ENCODE measurements around the gene HIPK2.

HIPK2 gene

DNA sequence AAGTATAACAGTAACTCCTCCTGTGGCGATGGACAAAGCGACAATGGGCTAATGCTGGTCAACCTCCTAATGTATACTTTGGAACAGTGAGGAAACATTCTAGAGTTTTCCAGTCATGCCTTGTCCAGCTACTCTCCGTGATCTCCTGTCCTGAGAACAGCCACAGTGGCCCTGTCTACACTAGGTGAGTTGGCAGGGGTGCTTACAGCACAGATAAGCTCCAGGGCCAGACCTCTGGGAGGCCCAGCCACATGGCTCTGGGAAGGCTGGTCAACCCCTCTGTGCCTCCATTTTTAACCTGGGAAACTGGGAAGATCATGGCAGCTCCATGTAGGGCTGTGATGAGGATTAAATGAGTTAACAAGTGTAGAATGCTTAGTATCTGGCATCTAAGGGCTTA is 197.4 kb downstream of the HIPK2 start:
- DNase-seq, result no peak

DNA sequence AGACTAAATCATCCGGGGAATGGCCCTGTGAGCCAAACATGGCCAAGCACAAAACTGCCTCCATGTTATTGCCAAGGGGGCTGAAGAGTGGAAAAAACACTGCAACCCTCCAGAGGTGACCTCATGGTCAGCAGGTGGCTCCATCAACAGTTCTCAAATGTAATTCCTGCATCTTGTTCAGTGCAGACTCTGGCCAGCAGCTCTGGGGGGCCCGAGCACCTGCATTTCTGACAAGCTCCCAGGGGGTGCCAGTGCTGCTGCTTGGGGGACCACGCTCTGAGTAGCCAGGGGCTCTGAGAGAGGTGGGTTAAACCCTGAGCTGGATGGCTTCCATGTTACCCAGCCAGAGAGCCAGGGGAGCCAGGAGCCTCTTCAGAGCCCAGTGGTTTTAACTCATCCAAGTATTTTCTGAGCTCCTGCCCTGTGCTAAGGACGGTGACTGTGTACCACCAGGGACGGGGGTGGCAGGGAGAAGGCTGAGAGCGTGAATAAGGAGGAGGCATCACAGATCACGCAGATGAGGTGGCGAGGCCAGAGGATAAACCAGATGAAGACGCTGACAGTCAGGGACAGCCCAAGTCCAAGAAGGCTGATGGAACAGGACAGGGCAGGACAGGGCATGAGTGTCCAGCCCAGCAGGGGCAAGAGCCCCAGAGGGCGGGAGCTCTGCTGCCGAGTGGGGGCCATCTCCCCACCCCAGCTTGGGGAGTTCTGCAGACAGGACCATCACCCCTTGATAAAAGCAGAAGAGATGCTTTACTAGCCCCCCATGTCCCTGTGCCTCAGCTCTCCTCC is 201.4 kb downstream of the HIPK2 start:
- no peak for DNase-seq

DNA sequence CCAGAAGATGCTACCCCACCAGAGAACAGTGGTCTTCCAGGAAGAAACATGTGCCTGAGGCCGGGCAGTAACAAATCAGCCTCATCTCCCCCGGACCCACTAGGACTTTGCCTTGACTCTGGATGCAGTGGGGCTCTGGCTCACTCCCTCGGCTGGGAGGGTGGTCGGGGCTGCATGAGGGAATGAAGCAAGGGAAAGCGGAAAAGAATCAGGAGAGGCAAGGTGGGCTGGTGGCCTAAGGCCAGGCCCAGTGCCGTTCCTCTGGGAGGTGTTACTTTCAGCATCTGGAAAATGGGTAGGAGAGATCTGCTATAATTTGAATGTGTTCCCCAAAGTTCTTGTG is 202.5 kb downstream of the HIPK2 start:
- no peak for DNase-seq

DNA sequence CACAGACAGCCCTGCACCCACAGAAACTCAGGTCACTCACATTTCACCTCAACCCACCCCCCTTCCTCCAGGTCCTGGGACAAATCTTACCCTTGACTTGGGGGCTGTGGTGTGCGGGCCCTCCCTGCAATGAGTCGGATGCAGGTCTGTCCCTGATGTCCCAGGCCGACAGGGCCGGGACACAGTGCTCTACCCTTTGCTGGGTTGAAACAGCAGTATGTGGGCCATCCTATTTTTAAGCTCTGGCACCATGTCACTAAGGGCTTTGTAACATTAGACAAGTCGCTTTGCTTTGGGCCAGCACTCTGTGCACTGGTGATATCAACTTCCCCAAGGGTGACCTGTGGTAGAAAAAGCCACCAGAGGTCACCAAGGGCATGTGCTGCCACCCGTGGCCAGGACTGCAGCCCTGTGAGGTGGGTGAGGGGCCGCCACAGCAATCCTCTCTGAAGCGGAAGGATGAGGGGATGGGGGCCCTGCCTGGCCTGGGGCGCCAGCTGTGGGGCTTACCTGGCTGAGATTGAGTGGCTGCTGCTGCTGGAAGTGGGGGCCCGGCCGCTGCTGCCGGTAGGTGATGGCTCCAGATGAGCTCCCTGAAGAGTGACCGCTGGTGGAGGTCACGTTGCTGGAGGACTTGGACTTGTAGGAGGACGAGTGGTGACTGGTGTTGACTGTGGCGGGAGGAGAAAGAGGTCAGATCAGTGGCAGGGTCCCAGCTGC is 203.0 kb downstream of the HIPK2 start:
- no peak for DNase-seq

DNA sequence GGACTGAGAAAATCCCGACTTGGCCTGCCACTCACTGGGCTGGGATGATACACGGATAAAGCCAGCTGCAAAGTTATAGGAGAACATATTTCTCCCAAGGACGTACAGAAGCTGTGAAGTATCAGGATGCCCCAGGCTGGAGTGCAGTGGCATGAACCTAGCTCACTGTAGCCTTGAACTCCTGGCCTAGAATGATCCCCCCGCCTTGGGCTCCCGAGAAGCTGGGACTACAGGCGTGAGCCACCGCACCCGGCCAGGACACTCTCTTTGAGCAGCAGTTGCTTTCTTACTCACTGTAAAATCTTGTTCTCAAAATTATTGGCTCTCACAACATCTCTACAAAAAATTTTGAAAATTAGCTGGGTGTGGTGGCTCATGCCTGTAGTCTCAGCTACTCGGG is 203.9 kb downstream of the HIPK2 start:
- no peak for DNase-seq

DNA sequence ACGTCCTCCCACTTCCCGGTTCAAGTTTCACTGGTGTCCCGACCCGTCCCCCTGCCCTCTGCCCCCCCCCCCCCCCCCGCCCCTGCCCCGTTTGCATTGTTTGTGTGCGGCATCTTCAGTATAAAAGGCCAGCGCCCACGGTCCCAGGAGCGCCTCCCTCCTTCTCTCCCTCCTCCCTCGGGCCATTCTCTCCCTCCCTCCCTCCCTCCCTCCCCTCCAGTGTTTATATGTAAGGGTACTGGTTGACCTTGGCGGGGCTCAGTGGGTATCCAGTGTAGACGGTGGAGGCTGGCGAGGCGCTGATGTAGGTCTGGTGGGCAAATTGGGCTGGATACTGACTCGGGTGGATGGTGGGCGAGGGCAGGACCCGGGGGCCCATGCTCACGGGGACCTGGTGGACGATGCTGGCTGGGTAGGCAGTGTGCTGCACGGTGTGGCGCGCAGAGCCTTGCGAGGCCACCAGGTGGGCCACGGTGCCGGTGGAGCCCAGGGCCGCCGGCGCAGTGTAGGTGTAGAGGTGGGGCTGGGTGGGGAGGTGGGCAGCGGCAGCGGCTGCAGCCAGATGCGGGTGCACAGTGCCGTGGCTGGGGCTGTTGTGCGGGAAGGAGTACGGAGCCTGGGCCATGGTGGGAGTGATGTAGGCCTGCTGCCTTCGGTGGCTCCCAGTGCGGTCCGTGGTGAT is 205.0 kb downstream of the HIPK2 start:
- DNase-seq, result no peak

DNA sequence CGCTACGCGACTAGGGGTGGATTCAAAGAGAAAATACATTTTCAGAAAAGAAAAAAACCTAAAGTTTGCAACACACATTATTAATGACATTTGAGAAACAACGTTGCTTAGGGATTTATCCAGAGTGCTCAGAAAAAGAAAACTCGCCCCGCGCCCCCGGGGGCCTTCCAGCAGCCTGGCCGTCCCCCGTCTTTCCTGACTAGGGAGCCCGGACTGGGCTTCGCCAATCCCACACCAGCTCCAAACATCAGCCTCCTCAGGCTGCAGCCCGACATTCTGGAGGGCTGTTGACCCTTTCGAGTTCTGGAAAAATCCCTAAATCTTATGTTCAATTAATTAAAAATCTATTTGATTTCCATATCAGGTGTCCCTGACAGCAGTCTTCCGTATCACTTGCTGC is 205.7 kb downstream of the HIPK2 start:
- no peak for DNase-seq

DNA sequence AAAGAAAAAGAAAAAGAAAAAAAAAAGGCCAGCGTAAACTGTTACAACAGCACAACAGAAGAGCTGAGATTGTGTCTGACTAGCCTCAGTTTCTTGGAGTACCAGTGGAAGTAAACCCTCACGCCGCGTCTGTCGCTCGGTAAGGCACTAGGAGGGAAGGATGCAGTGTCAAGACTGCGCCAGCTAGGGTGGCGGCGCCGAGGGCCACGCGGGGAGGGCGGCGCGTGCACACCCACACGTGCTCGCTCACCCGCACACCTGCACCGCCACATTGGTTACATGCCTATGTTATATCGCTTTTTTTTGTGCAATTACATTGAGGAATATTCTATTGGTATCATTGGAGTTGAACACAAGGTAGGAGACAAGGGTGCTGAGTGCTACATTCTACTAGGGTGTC is 206.1 kb downstream of the HIPK2 start:
- DNase-seq, result no peak

DNA sequence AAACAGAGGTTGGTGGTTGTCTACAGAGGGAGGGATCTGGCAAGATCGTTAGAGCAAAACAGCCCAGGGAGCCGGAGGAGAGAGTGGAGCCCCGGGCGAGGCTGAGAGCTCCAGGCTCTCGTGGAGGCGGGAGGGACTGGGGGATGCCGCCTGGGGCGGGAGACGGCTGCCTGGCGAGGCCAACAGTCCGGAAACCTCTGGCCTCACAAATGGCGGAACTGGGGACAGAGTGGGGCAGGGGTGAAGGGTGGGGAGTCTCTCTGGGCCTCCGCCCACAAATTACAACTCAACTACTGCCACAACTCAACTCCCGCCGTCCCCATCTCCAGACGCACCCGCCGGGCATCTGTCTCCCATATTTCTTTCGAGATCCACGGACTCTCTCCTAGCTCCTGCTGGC is 206.6 kb downstream of the HIPK2 start:
- no peak for DNase-seq

DNA sequence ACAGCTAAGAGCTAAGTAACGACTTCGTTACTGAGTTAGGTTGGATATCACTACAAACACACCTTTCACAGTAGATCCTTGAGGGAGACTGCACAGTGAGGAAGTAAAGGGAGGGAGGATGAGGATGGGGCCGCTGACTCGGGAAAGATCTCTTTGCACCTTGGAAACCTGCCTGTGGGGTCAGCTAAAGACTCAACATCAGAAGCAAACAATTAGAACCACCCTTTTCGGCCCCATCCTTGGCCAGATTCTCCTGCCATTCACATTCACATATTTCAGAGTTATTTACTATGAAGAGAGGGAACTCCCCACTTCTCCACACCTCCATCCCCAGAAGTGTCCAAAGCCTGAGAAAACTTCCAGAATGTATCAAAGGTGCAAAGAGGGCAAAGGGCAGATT is 207.2 kb downstream of the HIPK2 start:
- no peak for DNase-seq

DNA sequence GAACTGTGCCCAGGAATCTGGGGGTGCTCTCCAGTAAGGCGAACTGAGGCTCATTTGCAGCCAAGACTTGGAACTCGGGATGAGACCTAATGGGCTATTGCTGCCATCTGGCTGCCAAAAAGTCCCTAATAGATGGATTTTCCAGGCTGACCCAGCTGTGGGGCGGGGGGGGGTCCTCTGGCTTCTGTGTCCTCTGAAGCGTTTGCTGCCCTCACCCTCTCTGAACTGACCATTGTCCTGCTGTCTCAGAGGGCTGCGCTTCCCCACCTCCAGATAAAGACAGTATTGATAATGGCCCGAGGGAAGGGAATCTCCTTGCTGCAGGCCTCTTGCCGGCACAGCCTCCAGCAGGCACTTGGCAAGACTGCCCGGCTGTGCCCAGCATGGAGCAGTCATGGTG is 207.7 kb downstream of the HIPK2 start:
- DNase-seq, result no peak

DNA sequence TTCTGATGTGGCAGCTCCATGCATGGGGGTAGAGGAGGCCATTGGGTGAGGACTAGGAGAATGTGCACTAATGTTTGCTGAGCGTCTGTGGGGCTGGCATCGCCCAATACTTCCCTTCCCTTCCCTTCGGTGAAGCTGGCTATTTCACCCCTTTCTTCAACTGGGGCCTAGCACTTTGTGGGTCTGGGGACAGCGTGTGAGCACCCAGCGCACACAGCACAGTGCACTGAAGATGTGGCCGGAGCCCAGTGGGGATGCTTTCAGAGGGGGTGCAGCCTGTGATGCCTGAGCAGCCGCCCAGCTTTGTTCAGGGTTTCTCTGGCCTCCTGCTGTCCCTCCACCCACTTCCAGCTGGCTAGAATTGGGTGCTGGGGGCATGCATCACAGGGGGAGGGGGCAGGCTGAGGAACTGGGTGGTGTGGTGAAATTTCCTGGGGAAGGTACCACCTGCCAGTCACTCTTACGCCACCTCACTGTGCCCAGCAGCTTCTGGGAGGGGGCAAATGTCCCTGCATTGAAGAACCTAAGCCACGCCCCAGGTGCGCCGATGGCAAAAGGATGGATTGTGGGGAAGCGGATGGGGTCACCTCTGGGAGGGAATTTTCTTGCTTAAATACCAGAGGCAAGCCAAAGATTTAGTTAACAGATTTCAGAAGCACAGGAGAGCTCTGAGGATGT is 208.8 kb downstream of the HIPK2 start:
- no peak for DNase-seq

DNA sequence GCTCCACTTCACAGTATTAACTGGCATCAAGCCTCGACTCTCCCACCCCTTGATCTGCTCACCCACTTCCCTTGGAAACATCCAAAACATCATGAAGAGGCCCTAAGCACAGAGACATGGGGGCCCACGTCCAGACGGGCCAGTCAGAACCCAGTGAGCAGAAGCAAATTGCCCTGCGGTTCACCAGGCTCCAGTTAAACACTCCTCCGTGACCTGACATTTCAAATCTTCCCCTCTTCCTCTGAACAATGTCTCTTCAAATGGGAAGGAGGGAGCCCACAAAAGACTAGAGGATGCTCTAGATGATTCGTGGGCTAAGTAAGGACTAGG is 209.5 kb downstream of the HIPK2 start:
- DNase-seq, result no peak

DNA sequence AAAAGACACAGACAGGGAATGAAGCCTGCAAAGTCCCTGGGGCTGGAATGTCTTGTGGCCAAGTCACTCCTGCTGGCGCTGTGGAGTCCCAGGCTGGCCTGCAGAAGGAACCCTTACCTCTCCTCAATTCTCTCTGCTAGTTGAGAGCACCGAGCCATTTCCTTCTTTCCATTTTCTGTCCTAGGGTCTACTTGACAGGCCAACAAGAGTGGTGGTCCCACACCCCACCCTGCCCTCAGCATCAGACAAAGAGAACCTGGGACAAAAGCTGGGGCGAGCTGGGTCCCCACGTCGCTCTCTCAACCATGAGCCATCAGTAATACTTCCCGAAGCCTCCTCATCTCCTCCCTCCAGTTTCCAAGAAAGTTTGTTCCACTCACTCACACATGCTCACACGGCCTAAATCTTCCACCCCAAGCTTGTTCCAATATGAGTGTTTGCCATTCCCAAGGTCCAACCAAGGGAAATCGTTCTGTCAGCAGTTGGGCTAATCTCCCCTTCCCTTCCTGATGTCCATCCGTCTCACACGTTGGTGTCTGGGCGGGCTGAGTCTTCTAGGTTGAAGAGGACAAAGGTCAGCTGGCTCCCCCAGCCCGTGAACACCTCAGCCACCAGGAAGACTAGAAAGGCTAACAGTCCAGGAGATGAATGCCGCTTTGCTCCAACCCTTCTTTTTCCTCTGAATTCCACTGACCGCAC is 210.0 kb downstream of the HIPK2 start:
- DNase-seq, result no peak

DNA sequence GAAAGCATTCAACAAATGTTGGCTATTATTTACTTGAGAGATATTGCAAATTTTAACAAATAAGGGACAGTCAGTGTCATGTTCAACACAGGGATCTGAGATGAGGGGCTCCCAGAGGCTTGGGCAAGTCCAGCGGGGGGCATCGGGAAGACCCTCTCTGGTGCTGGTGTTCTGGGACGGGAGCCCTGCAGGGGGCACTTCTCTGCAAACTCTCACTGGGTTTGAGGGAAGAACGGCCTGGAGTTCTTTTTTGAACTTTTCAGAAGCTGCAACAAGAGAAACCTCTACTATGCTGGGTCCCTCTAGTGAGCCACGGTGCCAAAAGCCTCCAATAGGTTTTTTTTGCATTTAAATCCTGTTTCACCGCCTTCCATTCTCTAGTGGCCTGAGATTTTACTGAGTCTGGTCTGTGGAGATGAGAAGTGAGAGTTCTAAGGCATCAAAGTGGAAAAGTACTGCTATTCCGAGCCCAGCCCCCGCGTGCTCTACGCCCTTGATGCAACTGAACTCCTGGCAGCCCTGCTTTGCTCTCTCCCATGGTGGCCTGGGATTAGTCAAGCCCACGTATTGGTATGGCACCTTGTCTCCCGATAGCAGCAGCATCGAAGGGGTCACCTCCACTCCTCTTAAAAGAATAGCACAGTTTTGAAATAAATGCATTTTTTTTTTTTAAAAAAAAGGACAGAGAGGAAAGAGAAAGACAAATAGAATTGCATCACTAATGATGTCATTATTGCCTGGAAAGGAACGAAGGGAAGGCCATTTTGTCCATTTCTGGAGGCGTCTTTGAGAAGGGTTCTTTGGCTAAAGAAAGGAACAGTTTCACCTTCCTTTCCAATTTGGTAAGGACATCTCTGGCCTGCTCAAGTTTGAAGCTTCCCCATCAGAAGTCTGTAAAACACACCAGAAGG is 210.8 kb downstream of the HIPK2 start:
- no peak for DNase-seq

DNA sequence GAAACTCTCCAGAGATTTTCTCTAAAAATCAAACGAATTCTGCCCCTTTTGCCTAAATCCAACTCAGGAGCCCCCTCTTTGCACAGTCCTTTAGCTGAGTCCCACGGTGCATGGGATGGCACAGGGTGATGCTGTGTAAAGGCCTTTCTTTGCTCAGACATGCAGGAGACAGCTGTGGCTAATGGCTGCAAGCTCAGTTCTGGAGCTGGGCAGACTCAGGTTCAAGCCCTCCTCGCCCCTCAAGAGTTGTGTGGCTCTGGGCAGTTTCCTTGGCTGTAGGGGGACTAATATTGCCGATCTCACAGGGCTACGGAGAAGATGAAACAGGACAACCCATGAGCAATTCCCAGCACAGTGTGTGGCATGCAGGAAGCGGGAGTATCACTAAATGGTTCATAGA is 211.7 kb downstream of the HIPK2 start:
- no peak for DNase-seq

DNA sequence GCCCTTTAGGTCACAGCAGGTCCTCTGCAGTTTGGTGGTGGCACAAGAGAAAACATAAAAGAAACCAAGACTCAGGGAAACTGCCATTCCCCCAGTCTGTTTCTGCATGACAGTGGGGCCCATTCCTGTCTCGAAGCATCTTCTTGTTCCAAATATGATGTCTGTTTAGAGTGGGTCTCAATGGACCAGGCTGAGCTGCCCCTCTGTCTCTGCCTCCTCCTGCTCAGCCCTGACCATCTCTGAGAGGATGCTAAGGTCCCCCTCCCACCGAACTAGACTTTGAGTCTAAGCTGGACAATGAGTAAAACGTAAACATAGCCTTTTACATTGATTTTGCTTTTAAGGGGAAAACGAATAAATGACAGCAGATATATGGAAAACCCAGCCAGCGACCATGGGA is 213.9 kb downstream of the HIPK2 start:
- DNase-seq, result no peak

DNA sequence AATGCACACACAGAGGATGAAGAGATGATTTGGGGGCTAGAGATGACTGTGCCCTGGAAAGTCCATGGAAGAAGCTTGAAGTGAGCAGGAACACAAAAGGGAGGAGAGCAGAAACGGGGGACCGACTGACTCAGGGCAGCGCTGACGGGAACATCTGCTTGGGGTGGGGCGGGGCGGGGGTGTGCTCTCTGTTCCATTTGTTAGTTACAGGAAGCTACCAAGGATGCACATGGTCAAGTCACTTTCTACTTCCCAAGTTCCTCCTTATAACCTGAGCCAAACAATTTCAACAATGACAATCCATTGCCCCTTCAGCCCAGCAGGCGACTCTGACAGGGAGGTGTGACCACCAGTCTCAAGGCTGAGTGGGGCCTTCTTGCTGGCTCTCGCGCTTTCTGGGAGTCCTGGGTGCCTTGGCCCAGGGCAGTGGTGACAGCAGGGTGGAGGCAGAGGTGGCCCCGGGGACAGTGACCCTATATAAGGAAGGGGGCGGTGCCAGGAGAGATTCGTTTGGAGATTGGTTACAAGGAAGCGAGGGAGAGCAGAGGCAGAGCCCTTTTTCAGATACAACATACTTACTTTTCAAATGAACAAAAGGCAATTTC is 214.7 kb downstream of the HIPK2 start:
- DNase-seq, result no peak

DNA sequence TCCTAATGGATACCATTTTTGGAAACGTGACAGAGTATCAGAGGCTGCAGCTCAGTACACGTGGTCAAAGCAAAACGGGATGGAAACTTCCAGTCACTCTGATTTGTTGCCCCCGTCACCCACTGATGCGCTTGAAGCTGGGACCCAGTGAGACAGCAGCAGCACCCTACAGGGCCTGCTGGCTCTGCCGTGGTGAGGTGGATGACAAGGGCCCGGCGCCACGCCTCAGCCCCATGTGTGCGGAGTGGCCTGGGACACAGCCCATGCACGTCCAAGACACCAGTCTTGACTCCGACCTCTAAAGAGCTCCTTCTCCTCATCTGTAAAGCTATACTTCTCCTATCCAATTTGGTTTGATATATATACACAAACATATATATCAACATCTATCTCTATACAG is 215.3 kb downstream of the HIPK2 start:
- no peak for DNase-seq

DNA sequence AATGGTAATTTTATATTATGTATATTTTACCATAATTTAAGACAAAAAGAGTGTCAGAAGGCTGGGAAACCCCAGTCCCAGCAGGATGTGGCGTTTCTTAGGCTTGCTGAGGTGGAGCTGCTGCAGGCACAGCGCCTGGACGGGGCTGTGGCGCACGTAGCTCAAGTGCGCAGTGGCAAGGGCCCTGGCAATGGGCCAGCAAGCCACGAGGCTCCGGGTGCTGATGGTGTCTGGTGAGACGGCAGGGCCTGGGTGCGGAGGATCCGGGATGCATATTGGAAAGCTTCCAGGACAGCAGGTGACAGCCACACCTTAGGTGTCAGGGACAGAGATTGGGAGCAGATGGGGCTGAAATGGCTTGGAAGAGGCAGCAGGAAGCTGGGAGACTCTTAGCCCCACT is 217.1 kb downstream of the HIPK2 start:
- DNase-seq, result no peak

DNA sequence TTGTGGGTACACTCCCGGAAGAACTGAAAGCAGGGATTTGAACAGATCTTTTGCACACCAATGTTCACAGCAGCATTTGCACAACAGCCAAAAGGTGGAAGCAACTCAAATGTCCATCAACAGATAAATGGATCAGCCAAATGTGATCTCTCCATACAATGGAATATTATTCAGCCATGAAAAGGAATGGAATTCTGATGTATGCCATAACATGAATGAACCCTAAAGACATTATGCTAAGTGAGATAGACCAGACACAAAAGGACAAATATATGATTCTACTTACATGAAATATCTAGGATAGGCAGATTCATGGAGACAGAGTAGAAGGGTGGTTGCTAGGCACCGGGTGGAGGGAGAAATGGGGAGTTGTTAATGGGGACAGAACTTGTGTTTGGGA is 217.6 kb downstream of the HIPK2 start:
- no peak for DNase-seq
